Subcutaneous adipose tissue (tissue), 4 donors: ENCODE measurements around the gene KIF5B. TPM values are rescaled to one million over a fixed set of nuclear protein-coding genes. Genes with fewer than 3 reads are reported as not detected.

Experiments used
- total RNA-seq, 4 donors: library from RNA; depleted of rRNA; stranded (reverse); fragments of >200 nt; gene quantifications; one replicate each; pipeline ENCODE4 v1.1.0, GENCODE V29; 2016
- TF ChIP-seq, protein P1 (sequence below): fragments of 450-650 bp; IDR thresholded peaks from one replicate; pipeline ENCODE4 v1.5.1; 2016; ENCODE audit warnings: low read depth, mild to moderate bottlenecking, control low read depth, antibody characterized with exemption, moderate library complexity

The KIF5B gene
- total RNA-seq, 4 donors from 2014 or later = 102 to 148 (median 114) TPM

DNA sequence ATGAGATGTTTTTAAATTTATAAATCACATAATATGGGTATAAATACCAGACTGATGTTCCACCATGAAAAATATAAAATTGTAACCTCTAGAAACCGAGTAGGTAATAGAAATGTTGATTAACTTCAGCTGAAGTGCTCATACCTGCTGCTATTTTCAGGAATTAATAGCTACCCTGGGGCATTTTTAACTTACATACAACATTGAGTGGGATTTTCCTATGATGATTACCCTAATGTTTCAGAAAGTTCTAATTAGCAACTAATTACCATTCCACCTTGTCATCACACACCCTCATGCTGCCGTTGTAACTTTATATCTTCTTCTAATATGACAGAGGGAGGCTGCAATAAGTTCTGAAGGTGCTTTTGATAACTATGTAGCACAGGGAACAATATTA is 74.1 kb downstream of the KIF5B start:
- TF ChIP-seq, protein P1, sequence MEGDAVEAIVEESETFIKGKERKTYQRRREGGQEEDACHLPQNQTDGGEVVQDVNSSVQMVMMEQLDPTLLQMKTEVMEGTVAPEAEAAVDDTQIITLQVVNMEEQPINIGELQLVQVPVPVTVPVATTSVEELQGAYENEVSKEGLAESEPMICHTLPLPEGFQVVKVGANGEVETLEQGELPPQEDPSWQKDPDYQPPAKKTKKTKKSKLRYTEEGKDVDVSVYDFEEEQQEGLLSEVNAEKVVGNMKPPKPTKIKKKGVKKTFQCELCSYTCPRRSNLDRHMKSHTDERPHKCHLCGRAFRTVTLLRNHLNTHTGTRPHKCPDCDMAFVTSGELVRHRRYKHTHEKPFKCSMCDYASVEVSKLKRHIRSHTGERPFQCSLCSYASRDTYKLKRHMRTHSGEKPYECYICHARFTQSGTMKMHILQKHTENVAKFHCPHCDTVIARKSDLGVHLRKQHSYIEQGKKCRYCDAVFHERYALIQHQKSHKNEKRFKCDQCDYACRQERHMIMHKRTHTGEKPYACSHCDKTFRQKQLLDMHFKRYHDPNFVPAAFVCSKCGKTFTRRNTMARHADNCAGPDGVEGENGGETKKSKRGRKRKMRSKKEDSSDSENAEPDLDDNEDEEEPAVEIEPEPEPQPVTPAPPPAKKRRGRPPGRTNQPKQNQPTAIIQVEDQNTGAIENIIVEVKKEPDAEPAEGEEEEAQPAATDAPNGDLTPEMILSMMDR = no peak

DNA sequence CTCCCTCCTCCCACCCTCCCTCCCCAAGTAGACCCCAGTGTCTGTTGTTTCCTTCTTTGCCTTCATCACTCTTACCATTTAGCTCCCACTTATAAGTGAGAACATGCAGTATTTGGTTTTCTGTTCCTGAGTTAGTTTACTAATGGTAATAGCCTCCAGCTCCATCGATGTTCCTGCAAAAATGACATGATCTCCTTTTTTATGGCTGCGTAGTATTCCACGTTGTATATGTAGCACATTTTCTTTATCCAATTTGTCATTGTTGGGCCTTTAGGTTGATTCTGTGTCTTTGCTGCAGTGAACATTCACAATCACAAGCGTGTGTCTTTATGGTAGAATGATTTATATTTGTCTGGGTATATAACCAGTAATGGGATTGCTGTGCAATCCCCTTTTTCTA is 75.8 kb downstream of the KIF5B start:
- TF ChIP-seq, protein P1 = no peak

DNA sequence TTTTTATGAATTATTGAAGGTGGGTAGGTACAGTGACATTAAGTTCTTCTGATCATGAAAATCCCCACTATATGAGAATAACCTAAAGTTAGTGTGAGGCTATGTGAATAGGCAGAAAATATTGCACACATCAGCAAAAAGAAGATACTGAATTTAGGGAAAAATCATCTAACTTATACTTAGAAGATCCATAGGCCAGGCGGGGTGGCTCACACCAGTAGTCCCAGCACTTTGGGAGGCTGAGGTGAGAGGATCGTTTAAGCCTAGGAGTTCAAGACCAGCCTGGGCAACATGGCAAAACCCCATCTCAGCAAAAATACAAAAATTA is 78.1 kb downstream of the KIF5B start:
- TF ChIP-seq, protein P1 = no peak

DNA sequence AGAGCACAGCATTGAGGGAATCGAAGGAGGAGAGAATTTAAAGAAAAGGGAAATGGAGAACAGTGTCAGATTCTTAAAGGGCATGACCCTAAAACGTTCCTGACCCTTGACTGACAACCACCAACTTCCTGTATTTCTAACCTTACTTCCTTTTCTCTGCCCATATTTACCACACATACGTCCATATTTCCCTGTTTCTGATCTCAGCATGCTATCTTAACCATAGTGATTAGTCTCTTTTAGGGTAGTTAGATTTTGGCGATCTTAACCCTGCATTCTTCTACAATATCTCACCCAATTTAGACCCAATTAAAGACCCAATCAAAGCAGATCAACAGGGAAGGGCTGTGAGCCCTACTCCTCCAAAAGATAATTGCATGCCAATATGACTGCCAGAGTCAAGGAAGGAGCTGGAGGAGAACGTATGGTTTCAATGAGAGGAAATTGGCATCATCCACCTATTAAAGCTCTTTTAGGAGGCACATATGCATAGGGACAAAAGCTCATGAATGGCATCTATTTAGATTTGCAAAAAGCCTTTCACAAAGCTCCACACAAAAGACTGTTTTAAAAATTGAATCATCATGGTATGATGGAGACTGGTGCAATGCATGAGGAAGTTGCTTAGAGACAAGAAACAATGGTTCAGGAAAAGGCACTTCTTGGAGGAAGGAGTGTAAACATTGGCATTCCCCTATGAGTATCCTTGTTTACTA is 78.6 kb downstream of the KIF5B start:
- TF ChIP-seq, protein P1 = no peak

DNA sequence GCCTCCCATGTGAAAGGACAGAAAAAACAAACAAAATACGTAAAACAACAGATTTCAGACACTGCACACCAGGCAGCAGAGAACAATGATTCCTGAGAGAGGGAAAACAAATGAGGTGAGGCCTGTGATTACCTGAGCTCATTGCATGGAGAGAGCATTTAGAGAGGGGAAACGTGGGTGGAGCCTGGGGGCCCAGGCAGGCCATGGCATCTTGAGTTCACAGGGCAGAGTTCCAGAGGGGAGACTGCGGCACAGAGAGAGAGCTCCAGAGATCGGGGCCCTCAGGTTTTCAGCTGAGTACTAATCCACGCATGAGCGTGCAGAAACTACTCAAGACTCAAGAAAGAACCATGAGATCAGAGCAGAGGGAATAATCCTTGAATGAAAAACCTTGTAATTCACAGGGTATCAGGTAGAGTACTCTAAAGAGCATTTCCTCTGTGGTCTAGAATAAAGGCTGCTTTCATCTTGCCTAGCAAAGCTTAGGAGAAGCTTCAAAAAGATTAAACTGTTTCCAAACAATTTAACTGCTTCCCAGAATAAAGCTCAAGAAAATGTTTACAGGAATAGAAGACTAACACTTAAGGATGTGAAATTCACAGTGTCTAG is 81.0 kb downstream of the KIF5B start:
- TF ChIP-seq, protein P1 = no peak

DNA sequence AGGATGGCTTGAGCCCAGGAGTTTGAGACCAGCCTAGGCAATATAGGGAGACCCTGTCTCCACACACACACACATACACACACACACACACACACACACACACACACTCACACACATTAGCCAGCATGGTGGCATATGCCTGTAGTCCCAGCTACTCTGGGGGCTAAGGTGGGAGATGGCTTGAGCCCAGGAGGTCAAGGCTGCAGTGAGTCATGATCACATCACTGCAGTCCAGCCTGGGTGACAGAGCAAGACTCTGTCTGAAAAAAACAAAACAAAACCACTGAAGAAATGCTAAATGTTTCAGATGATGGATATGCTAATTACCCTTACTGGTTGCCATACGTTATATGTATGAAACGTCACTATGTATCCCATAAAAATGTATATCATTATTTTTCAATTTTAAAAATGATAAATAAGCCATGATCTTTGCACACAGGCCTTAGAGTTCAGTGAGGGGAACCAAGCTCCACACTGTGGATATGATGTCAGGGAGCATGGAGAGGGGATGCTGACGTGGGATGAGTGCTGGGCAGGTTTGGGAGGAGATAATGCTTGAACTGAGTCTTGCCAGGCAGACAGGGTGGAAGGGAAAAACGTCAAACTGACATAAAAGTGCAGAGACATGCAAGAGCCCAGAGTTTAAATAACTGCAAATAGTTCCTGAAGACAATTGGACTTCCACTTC is 81.6 kb downstream of the KIF5B start:
- TF ChIP-seq, protein P1 = no peak

DNA sequence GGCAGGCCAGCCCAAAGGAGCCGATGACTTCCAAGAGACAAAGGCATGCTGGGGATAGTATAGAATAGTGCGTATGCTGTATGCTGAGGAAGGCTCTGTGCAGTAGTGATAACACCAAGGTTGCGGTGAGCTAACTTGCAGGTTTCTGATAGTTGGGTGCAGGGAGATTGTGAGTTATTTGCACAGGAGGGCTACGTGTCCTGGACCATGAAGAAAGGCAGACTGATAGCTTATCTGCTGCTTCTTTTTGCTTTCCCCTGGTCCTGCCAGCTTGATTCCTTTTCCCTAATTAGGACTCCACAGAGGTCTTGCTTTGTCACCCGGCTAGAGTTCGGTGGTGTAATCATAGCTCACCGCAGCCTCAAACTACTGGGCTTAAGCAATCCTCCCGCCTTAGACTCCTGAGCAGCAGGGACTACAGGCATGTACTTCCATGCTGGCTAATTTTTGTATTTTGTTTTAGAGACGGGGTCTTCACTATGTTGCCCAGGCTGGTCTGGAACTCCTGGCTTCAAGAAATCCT is 83.6 kb downstream of the KIF5B start:
- TF ChIP-seq, protein P1 = no peak
